Activated CD4-positive, alpha-beta T cell treated with anti-CD3 and anti-CD28 coated beads, Interleukin-2, amount 10 ng/mL, durations not matched to agents 24 days and 14 days (primary cell): ENCODE data around the gene DEPDC5. TPM values are rescaled to one million over a fixed set of nuclear protein-coding genes. Genes with fewer than 3 reads are reported as not detected.
A peak's percentile ranks its signal among the peaks of the same experiment; 100 is the strongest.

Experiments
- DNase-seq: peaks from one replicate; pipeline ENCODE4 v3.0.0; 2022
- H3K27ac Mint-ChIP-seq: one replicate; pipeline ENCODE4 v1.8.0; 2022; ENCODE audit warnings: mild to moderate bottlenecking, mixed read lengths
- H3K27me3 Mint-ChIP-seq: one replicate; pipeline ENCODE4 v1.8.0; 2022; ENCODE audit warnings: mixed read lengths
- H3K36me3 Mint-ChIP-seq: one replicate; pipeline ENCODE4 v1.8.0; 2022; ENCODE audit warnings: low read depth, mild to moderate bottlenecking, mixed read lengths
- H3K4me1 Mint-ChIP-seq: one replicate; pipeline ENCODE4 v1.8.0; 2021; ENCODE audit warnings: mixed read lengths
- H3K4me3 Mint-ChIP-seq: one replicate; pipeline ENCODE4 v1.8.0; 2022; ENCODE audit warnings: mild to moderate bottlenecking, moderate library complexity, mixed read lengths
- H3K9me3 Mint-ChIP-seq: one replicate; pipeline ENCODE4 v1.8.0; 2021; ENCODE audit warnings: mixed read lengths
- intact Hi-C: fragments of 100-400 bp; cut with micrococcal nuclease; formaldehyde crosslinking; loops from one replicate; pipeline ENCODE4 v1.15.1; 2023
- total RNA-seq: library from RNA; stranded (reverse); gene quantifications from 2 replicates; pipeline ENCODE4 v1.2.3, GENCODE V29; 2022

Gene DEPDC5
- total RNA-seq, 1 donor from 2014 or later: 37.9 TPM

DNA sequence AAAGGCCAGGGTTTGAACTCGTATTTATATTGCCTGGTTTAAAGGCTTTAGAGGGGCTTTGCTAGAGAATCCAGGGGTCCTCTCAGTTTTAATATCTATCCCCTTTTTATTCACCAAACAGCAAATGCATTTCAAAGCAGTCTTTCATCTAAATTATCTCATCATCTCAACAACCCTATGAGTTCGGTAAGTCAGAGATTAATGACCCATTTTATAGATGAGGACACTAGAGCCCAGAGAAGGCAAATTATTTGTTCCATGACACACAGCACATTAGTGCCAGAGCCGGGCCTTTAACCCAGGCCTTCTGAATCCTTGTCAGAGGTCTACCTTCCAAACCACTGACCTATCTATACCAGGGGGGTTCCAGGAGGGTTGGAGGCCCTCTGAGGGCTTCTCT is 173.7 kb downstream of the DEPDC5 start:
- no peak overlapping the region for H3K4me3 Mint-ChIP-seq
- H3K36me3 Mint-ChIP-seq: no peaks in the 10 kb centered on the region
- DNase-seq: no peak
- peaks cover 12% of the 10 kb centered on the region for H3K4me1 Mint-ChIP-seq
- H3K27ac Mint-ChIP-seq: no peak overlapping the region
- peaks cover 24% of the 10 kb centered on the region for H3K27me3 Mint-ChIP-seq
- intact Hi-C loops: no loop called here
- peaks cover 4% of the 10 kb centered on the region for H3K9me3 Mint-ChIP-seq

- DNase-seq: no peak
- H3K36me3 Mint-ChIP-seq: no peaks in the 10 kb centered on the region
- intact Hi-C loops: no loop called here
- H3K27me3 Mint-ChIP-seq: peaks cover 25% of the 10 kb centered on the region
- peak overlapping the region; percentile 46 for H3K27ac Mint-ChIP-seq
- peaks cover 2% of the 10 kb centered on the region for H3K4me1 Mint-ChIP-seq
- peaks cover 4% of the 10 kb centered on the region for H3K9me3 Mint-ChIP-seq
- H3K4me3 Mint-ChIP-seq: no peak overlapping the region
Measured at GRCh38 chr22:31929167-31929930, 175.5 kb downstream of the DEPDC5 start.

GRCh38 chr22:31932863-31933262 is 179.0 kb downstream of the DEPDC5 start:
- Mint-ChIP-seq H3K27ac (no peak overlapping the region), H3K4me3 (no peak overlapping the region), H3K27me3 (peaks cover 14% of the 10 kb centered on the region), H3K4me1 (peaks cover 2% of the 10 kb centered on the region), H3K36me3 (no peaks in the 10 kb centered on the region), H3K9me3 (no peaks in the 10 kb centered on the region)
- no peak for DNase-seq
- intact Hi-C loops: no loop called here

- intact Hi-C loops: no loop called here
- Mint-ChIP-seq H3K36me3 (no peaks in the 10 kb centered on the region), H3K27me3 (peaks cover 12% of the 10 kb centered on the region), H3K4me3 (no peak overlapping the region), H3K9me3 (no peaks in the 10 kb centered on the region), H3K4me1 (peaks cover 2% of the 10 kb centered on the region), H3K27ac (no peak overlapping the region)
- DNase-seq: no peak
Measured at GRCh38 chr22:31933406-31933805, 179.6 kb downstream of the DEPDC5 start.

DNA sequence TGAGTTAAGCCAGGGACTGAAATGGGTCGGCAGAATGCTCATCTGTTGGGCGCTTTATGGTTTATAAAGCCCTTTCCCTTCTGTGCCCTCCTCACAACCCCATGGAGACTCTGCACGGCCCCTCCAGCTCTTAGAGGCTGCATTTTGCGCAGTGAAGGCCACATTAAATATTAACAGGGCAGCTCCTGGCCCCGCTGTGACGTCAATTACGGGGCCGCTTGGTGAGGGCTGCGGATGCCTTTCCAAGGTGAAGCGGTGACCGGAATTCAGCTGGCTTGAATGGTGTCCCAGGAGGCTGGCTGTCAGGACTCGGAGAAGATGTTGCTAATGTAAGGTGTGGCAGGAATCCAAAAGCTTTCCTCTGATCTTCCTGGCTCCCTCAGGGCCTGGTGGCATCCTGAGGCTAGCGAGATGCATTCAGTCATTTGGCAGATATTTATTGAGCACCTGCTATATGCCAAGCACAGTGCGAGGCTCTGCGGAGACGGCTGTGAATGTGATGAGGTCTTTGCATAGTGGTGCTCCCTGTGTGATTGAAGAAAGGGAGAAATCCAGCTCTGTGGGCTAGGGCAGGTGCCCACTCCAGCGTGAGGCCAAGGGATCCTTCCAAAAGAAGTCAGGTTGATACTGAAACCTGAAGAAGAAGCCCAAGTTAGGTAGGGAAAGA is 180.1 kb downstream of the DEPDC5 start:
- H3K36me3 Mint-ChIP-seq: no peaks in the 10 kb centered on the region
- H3K4me3 Mint-ChIP-seq: no peak overlapping the region
- intact Hi-C loops: no loop called here
- DNase-seq: no peak
- H3K27me3 Mint-ChIP-seq: peaks cover 12% of the 10 kb centered on the region
- H3K27ac Mint-ChIP-seq: no peak overlapping the region
- peaks cover 2% of the 10 kb centered on the region for H3K4me1 Mint-ChIP-seq
- no peaks in the 10 kb centered on the region for H3K9me3 Mint-ChIP-seq

GRCh38 chr22:31935961-31936635 is 182.3 kb downstream of the DEPDC5 start:
- intact Hi-C loops: no loop called here

GRCh38 chr22:31937341-31937740 is 183.5 kb downstream of the DEPDC5 start:
- Mint-ChIP-seq H3K27ac (no peak overlapping the region), H3K36me3 (no peaks in the 10 kb centered on the region), H3K27me3 (peaks cover 3% of the 10 kb centered on the region), H3K4me1 (peaks cover 2% of the 10 kb centered on the region), H3K9me3 (no peaks in the 10 kb centered on the region), H3K4me3 (no peak overlapping the region)
- intact Hi-C loops: no loop called here
- DNase-seq: no peak

More at GRCh38 chr22:31935961-31936635, 182.3 kb downstream of the DEPDC5 start:
- no peak for DNase-seq
- H3K27me3 Mint-ChIP-seq: peaks cover 6% of the 10 kb centered on the region
- H3K36me3 Mint-ChIP-seq: no peaks in the 10 kb centered on the region
- no peaks in the 10 kb centered on the region for H3K9me3 Mint-ChIP-seq
- H3K27ac Mint-ChIP-seq: no peak overlapping the region
- peaks cover 2% of the 10 kb centered on the region for H3K4me1 Mint-ChIP-seq
- H3K4me3 Mint-ChIP-seq: no peak overlapping the region

DNA sequence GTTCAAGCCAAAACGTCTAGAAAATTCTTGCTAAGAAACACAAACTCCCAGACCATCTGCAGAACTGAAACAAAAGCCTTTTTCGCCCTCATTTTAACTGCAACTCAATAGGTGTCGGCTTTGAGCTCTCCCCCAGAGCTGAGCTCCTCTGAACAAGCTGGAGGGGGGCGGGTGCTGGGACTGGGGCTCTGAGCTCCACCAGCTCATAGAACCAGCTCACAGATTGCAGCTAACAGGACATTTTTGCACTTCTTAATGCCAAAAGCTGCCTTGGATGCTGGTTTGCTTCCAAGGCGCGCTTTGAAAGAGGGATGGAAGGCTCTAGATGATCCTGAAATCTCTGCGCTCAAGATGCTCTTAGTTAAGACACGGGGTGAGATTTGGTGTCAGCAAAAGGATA is 184.5 kb downstream of the DEPDC5 start:
- intact Hi-C loops: no loop called here
- Mint-ChIP-seq H3K9me3 (no peaks in the 10 kb centered on the region), H3K4me1 (peaks cover 6% of the 10 kb centered on the region)

GRCh38 chr22:31940506-31940905 is 186.7 kb downstream of the DEPDC5 start:
- Mint-ChIP-seq H3K9me3 (no peaks in the 10 kb centered on the region), H3K36me3 (no peaks in the 10 kb centered on the region), H3K4me3 (no peak overlapping the region), H3K27ac (no peak overlapping the region), H3K4me1 (peaks cover 11% of the 10 kb centered on the region), H3K27me3 (no peaks in the 10 kb centered on the region)
- intact Hi-C loops: no loop called here
- no peak for DNase-seq

More for the DNA sequence above, 184.5 kb downstream of the DEPDC5 start:
- Mint-ChIP-seq H3K4me3 (no peak overlapping the region), H3K36me3 (no peaks in the 10 kb centered on the region), H3K27me3 (peaks cover 3% of the 10 kb centered on the region), H3K27ac (no peak overlapping the region)
- no peak for DNase-seq

GRCh38 chr22:31942091-31942490 is 188.3 kb downstream of the DEPDC5 start:
- H3K36me3 Mint-ChIP-seq: peaks cover under 1% of the 10 kb centered on the region
- intact Hi-C loops: no loop called here
- no peak overlapping the region for H3K27ac Mint-ChIP-seq
- H3K27me3 Mint-ChIP-seq: no peaks in the 10 kb centered on the region
- H3K9me3 Mint-ChIP-seq: no peaks in the 10 kb centered on the region
- H3K4me1 Mint-ChIP-seq: peaks cover 12% of the 10 kb centered on the region
- DNase-seq: no peak
- no peak overlapping the region for H3K4me3 Mint-ChIP-seq

GRCh38 chr22:31943206-31943977 is 189.6 kb downstream of the DEPDC5 start:
- H3K27ac Mint-ChIP-seq: peak overlapping the region; percentile 88
- peaks cover 11% of the 10 kb centered on the region for H3K36me3 Mint-ChIP-seq
- H3K4me3 Mint-ChIP-seq: peak overlapping the region; percentile 24
- intact Hi-C loops: no loop called here
- H3K27me3 Mint-ChIP-seq: no peaks in the 10 kb centered on the region
- DNase-seq: no peak
- H3K9me3 Mint-ChIP-seq: no peaks in the 10 kb centered on the region
- peaks cover 21% of the 10 kb centered on the region for H3K4me1 Mint-ChIP-seq

DNA sequence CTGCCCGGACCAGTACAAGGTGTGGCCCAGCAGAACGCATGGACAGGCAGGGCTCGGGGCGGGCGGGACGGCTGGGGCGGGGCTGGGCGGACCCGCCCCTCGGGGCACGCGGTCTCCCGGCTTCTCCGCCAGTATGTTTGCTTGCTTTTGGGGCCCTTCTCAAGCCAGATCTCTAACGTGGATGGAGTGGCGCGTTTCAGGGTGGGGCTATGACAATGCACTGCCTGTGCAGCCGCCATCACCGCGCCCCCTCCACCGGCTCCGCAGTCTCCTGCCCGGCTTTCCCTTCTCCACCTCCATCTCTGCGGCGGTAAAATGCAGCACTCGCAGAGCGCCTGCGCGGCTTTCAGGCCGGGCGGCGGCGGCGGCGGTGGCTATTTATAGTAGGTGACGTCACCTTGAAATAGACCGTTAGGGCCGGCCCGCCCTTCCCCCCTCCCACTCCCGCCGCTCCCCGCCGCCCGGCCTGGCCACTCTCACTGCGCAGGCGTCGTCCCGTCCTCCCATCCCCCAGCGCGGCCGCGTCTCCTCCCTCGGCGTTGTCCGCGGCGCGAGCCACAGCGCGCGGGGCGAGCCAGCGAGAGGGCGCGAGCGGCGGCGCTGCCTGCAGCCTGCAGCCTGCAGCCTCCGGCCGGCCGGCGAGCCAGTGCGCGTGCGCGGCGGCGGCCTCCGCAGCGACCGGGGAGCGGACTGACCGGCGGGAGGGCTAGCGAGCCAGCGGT is 190.3 kb downstream of the DEPDC5 start, which contains the start of gene YWHAH:
YWHAH (plus strand) TSS at position 558 of the 722 bp plus-strand sequence. CDS start 199 bp downstream, outside the sequence.
- no peak within 1 kb of the TSS for H3K4me3 Mint-ChIP-seq
- intact Hi-C loops: loop anchor here (1.0 kb wide), 2 partner anchors 194 to 282 kb away; partner anchors contain the start of genes PISD and PRR14L
- H3K9me3 Mint-ChIP-seq: no peaks in the 10 kb centered on the region
- H3K36me3 Mint-ChIP-seq: peaks cover 13% of the 10 kb centered on the region
- H3K27ac Mint-ChIP-seq: peak within 1 kb of the TSS; percentile 98
- DNase-seq: peak; percentile 96
- H3K4me1 Mint-ChIP-seq: peaks cover 21% of the 10 kb centered on the region
- H3K27me3 Mint-ChIP-seq: no peaks in the 10 kb centered on the region
